H1 (cell line): Measurements from ENCODE around the gene HMHB1.

Source experiments
- EZH2 ChIP-seq: fragments of 200-600 bp; sonication (generic); IDR thresholded peaks from 2 replicates; pipeline ENCODE4 v1.7.1; 2012; ENCODE audit warnings: low read depth, mild to moderate bottlenecking, moderate library complexity, low read length, inconsistent platforms; ENCODE audit not compliant: severe bottlenecking
- FOSL1 ChIP-seq: IDR thresholded peaks from 2 replicates; pipeline ENCODE4 v1.6.1; 2011; ENCODE audit warnings: mild to moderate bottlenecking, low read depth, low read length, moderate library complexity; ENCODE audit not compliant: insufficient read depth
- KDM5A ChIP-seq: fragments of 200-600 bp; IDR thresholded peaks from 2 replicates; pipeline ENCODE4 v1.7.1; 2012; ENCODE audit warnings: mild to moderate bottlenecking, low read length, inconsistent platforms, mixed read lengths
- POLR2A ChIP-seq, 2 experiments: IDR thresholded peaks; 1 replicate in 1 of 2; 2 replicates in 1 of 2; pipeline ENCODE4 v1.6.1; 2011; ENCODE audit warnings: low read depth in 2 of 2, low read length in 2 of 2, mild to moderate bottlenecking in 2 of 2; ENCODE audit errors: control extremely low read depth in 1 of 2
- SIX5 ChIP-seq: IDR thresholded peaks from 2 replicates; pipeline ENCODE4 v1.6.1; 2011; ENCODE audit warnings: mild to moderate bottlenecking, low read depth, low read length
- TEAD4 ChIP-seq: IDR thresholded peaks from 2 replicates; pipeline ENCODE4 v1.6.1; 2012; ENCODE audit warnings: low read depth, low read length, inconsistent platforms, mixed read lengths
- TF ChIP-seq, protein P1 (sequence below), 3 experiments: IDR thresholded peaks; 1 replicate in 2 of 3; 2 replicates in 1 of 3; pipeline versions ENCODE4 v1.5.1 to v1.6.1; 2011; ENCODE audit warnings: low read length in 3 of 3, mild to moderate bottlenecking in 3 of 3, inconsistent platforms in 2 of 3, low read depth in 1 of 3, moderate library complexity in 1 of 3; ENCODE audit not compliant: insufficient read depth in 1 of 3; ENCODE audit errors: control extremely low read depth in 1 of 3

- TF ChIP-seq SIX5 (no peak), EZH2 (no peak), POLR2A (IDR thresholded peaks at IDR 0.05; ENCODE audit: control extremely low read depth in 1 of 2, low read depth in 2 of 2, low read length in 2 of 2) (no peak), TEAD4 (no peak), FOSL1 (no peak), KDM5A (no peak)
- TF ChIP-seq, protein P1, sequence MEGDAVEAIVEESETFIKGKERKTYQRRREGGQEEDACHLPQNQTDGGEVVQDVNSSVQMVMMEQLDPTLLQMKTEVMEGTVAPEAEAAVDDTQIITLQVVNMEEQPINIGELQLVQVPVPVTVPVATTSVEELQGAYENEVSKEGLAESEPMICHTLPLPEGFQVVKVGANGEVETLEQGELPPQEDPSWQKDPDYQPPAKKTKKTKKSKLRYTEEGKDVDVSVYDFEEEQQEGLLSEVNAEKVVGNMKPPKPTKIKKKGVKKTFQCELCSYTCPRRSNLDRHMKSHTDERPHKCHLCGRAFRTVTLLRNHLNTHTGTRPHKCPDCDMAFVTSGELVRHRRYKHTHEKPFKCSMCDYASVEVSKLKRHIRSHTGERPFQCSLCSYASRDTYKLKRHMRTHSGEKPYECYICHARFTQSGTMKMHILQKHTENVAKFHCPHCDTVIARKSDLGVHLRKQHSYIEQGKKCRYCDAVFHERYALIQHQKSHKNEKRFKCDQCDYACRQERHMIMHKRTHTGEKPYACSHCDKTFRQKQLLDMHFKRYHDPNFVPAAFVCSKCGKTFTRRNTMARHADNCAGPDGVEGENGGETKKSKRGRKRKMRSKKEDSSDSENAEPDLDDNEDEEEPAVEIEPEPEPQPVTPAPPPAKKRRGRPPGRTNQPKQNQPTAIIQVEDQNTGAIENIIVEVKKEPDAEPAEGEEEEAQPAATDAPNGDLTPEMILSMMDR (IDR thresholded peaks at IDR 0.05; ENCODE audit: control extremely low read depth in 1 of 3, insufficient read depth in 1 of 3, low read depth in 1 of 3, low read length in 3 of 3) = no peak
These were observed 16.7 kb downstream of the HMHB1 start for GRCh38 chr5:143828710-143829109.
